DND-41 (cell line): ENCODE results near the gene LAMB2.

Experiments
- EZH2 ChIP-seq: IDR thresholded peaks from 3 replicates; pipeline ENCODE4 v1.6.1; 2012; ENCODE audit warnings: borderline replicate concordance, low read depth, mild to moderate bottlenecking, moderate library complexity, low read length, inconsistent platforms; ENCODE audit not compliant: severe bottlenecking
- TF ChIP-seq, protein P1 (sequence below): IDR thresholded peaks from 2 replicates; pipeline ENCODE4 v1.5.1; 2012; ENCODE audit warnings: borderline replicate concordance, low read length, moderate library complexity, mild to moderate bottlenecking; ENCODE audit not compliant: poor library complexity, severe bottlenecking; ENCODE audit errors: extremely low read depth

DNA sequence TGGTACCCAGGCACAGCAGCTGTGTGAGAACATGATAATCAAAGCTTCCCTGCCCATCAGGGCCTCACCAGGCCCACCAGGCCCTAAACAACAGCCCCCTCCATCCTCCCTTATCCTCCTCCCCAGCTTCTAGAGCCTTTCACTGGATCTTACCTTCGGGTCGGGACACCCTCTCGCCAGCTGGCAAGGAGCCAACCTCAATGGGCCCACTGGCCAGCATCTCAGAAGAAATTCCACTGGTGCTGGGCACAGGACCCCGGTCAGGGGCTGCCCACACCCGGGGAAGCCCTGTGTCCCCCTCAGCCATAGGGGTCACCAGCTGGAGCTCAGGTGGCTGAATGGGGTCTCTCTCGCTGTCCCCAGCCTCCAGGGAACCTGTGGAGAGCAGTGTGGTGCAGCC lies 21.5 kb downstream of the LAMB2 start:
- TF ChIP-seq, protein P1, sequence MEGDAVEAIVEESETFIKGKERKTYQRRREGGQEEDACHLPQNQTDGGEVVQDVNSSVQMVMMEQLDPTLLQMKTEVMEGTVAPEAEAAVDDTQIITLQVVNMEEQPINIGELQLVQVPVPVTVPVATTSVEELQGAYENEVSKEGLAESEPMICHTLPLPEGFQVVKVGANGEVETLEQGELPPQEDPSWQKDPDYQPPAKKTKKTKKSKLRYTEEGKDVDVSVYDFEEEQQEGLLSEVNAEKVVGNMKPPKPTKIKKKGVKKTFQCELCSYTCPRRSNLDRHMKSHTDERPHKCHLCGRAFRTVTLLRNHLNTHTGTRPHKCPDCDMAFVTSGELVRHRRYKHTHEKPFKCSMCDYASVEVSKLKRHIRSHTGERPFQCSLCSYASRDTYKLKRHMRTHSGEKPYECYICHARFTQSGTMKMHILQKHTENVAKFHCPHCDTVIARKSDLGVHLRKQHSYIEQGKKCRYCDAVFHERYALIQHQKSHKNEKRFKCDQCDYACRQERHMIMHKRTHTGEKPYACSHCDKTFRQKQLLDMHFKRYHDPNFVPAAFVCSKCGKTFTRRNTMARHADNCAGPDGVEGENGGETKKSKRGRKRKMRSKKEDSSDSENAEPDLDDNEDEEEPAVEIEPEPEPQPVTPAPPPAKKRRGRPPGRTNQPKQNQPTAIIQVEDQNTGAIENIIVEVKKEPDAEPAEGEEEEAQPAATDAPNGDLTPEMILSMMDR: no peak
- TF ChIP-seq EZH2: no peak
